NCI-H2107 (cell line): ENCODE measurements around the gene NRG2.

Experiments
- DNase-seq: peaks from one replicate; lab custom pipeline; 2025; lab: John Stamatoyannopoulos, UW

The NRG2 gene

DNA sequence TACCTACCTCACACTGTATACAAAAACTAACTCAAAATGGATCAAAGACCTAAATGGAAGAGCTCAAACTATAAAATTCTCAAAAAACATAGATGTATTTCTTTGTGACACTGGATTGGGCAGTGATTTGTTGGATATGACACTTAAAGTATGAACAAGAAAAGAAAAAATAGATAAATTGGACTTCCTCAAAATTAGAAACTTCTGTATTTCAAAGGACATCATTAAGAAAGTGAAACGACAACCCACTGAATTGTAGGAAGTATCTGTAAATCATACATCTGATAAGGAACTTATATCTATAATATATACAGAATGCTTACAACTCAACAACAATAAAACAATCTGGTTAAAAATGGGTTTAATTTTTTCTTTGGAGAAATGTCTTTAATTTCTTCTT lies 96.7 kb downstream of the NRG2 start:
- no peak for DNase-seq

- no peak for DNase-seq
Observed at GRCh38 chr5:139946006-139946405, 97.1 kb downstream of the NRG2 start.

DNA sequence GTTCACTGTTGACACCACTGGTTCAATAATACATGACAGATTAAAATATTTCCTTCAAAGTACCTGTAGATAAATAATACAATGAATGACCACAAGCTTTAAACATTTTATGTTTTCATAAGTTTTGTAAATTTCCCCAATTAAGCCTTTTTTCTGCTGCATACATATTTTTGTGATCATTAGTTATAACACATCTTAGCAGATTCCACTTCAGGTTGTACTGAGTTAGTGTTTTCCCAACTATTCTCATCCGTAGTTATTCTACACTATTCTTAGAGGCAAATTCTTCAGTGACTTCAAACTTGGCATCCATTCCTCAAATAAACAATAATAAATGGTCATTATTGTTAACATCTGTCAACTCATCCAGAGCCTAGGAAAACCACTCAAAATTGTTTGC lies 100.9 kb downstream of the NRG2 start:
- DNase-seq: no peak

- no peak for DNase-seq
Observed at GRCh38 chr5:139930406-139930805, 112.7 kb downstream of the NRG2 start.

DNA sequence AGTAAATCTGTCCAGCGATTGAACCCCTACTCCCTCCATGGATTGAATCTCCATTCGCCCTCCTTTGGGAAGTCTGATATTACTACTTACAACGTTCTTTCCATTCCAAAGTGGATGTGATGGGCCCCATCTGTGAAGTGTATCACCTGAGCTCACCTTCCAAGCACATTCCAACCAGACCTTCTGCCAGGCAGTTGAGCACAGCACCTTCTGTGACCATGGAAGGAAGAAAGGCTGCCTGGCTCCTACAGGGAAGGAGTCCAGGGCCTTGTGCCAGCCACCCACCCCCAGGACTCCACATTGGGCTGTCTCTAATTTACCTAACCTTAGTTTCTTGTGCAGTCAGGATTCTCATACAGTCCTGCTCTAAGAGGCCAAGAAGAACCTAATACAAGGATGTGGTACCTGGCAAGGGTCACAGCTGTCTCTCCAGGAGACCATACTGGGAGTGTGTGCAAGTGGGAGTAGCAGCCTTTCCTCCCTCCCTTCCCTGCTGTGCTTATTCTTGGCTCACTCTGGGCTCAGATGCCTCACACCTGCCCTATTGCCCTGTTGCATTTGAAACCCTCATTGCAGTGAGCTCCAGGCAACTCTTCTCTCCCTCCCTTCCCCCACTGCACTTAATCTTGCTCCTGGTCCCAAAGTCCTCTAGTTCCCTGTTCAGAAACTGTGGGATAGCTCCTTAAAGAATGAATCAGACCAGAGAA lies 116.1 kb downstream of the NRG2 start:
- DNase-seq: no peak

DNA sequence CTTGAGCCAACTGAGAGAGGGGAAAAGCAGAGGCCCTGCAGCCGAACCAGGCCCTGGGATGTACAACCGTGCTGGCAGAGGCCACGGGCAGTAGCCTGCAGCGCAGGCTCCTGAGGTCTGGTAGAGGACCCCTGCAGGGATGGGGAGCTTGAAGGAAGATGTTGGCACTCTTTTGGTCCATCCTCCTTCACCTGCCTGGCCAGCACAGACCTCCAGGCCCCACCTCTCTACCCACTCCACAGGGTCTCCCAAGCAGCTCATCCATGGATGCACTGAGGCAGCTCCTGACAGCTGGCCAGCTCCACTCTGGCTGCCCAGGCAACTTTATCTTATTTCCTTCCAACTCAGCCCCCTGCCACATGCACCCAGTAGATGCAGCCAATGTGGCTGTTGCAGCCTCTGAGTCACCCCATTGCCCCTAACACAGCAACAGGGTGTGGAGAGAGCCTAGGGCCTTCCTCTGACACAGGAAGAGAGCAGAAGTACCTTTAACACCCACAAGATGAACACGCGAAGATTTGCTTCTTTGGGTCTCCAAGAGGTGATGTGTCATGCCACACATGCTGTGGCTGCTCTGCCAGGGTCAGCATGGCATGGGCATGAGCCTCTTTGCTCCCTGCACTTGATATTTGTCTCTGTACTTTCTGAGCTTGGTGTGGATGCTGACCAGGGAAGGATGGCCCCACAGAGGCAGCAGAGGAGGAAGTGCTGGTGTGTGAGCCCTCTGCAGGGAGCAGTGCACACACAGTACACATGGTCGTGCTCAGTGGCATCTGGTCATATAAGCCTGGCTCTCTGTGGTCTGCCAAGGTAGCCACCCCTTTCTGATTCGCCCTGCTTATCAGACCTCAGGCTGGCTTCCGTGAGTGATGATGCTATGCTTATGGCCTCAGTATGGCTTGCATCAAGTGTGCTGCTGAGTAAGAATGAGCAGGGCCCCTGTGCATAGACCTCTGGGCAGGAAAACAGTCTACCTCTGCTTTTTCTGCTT lies 117.2 kb downstream of the NRG2 start:
- no peak for DNase-seq

- DNase-seq: no peak
Observed at GRCh38 chr5:139925216-139925562, 117.9 kb downstream of the NRG2 start.

DNA sequence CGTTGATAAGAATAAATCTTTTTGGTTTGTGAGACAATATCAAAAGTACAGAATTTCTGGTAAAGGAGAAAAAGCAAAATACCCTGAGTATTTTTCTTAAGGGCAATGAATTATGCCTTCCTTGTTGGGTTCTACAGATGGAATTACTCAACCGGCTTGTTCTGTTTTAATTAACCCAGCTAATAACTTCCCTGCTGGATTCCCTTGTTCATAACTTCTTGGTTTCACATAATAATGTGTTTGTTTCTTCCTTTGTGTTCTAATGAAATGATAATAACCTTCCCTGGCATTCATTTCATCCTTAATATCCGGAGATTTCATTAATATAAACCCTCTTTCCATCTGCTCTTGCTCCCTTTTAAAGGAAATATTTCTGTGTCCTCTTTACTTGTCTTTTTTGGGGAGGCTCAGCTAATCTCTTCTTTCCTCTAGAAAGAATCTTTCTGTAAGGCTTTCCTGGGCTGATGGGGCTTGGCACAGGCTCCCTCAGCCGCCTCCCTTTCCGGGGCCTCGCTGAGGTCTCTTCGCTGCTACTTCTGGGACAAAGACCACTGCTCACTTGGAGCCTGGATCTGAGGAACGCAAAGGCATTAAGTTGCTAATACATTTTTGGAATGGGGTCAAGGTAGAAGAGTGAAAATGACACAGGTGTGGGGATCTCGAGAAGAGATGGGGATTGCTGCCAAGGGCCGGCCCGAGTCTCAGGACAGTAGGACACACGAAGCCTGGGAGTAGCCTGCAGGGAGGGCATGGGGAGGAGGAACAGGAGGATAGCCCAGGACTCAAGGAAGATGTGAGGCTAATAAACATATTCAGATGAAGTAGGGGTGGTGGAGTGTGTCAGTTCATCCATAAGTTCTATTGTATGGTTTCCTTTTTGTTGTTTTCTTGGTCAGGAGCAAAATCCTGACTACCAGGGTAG lies 118.5 kb downstream of the NRG2 start:
- DNase-seq: no peak

GRCh38 chr5:139919308-139919707 lies 123.8 kb downstream of the NRG2 start:
- no peak for DNase-seq

DNA sequence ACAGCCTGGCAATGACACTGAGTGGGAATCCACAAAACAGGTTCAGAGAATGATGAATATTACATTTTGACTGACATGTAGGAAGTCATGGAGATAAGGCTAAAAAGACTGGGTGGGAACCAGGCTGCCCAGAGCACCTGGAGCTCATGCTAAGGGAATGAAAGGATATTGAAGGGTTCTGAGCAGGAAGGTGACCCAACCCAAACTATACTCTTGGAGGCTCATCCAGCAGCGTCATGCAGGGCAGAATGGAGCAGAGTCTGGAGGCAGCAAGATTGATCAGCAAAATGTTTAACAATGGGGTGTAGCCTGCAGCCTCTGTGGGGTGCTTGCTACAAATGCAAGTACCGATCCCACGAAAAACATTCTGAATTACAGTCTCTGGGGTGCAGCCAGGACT lies 127.3 kb downstream of the NRG2 start:
- DNase-seq: no peak

GRCh38 chr5:139915266-139915665 lies 127.8 kb downstream of the NRG2 start:
- DNase-seq: no peak

GRCh38 chr5:139914218-139914807 lies 128.8 kb downstream of the NRG2 start:
- no peak for DNase-seq

DNA sequence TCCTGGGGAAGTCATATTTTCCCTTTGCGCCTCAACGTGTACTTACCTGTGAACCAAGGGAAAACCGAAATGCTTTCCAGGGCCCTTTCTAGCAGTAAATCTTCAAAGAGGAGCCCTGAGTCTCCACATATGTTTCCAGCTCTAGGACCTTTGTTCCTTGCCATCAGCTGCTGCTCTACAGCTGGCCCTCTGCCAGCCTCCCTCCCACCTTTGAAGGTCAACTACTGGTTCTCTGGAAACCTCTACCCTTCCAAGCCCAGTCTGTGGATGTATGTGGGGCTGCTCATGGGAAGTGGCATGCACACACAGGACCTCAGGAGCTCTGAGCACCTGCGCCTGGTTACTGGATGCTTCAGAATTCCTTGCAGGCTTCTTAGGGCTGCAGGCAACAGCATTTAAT lies 130.3 kb downstream of the NRG2 start:
- DNase-seq: no peak

DNA sequence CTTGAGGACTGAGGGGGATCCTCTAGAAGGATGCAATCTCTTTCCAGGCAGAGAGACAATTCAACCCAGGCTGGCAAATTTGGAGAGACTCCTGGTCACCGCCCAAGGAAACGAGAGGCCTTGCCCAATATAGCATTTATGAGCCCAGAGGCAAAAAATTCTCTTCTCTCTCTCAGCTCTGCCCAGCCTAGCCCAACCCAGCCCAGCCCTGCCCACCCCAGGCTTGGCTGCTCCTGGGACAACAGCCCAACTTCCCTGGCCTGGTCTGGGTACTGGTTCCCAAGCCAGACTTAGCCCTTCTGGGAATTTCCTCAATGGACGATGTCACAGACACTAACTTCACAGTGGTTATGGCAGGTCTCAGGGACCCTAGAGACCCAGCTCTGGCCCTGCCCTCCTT lies 130.9 kb downstream of the NRG2 start:
- DNase-seq: no peak

DNA sequence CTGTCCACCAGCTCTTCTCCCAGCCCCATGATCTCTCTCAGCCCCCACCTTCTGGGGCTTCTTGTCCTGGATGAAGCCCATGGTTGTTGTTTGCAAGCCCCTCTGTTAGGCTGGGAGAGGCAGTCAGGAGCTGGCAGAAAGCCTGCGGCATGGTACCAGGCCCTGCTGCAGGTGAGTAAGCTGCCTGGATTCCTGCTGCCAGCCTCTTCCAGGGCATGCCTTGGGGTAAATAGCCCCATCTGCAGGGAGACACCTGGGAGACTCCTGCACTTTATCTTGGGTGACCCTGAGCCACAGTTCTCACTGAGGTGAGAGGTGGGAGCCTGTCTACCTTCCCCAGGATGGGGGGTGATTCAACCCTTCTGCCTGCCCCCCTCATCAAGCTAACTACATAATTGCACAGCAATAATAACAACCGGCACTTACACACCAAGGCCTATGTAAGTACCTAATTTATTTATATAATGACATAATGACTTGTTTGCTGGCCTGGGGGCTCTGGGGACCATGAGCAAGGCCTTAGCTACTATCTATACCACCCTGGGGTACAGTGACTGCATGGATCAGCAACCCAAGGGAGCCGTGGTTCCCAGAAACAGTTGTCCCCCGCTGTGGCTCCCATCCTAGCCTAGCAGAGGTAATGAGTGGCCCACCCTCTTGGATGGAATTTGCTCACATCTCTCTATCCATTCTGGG lies 131.5 kb downstream of the NRG2 start:
- no peak for DNase-seq

DNA sequence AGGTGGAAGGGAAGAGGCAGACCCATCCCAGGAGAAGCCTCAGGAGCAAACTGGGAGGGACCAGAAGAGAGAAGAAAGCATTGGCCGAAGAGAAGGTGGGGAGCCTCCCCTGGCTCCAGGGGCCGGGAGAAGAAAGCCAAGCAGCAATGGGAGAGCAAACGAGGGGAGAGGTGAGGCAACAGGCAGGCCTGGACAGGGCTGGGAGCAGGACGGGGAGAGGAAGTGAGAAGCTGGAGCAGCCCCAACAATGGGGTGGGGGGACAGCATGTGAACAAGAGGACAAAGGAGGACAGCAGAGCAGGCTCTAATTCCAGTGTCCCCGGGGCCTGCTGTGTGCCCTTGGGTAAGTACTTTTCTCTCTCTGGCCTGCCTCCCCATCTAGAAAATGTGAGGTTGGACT lies 132.2 kb downstream of the NRG2 start:
- no peak for DNase-seq

DNA sequence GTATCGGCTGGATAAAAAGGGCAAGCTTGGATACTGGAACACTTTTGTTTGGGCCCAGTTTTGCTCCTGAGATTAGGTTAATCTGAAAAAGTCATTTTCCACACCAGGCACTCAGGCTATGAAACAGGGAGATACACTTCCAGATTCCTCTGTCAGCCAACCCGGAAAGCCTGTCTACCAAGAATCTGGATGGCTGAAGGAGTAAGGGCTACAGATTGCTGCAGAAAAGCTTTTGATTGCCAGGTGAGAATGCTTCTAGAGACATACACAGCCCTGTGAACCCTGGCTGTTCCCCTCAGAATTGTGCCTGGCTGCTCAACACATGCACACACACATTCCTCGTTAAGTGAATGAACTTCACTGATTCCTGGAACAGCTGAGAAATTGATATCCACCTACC lies 133.1 kb downstream of the NRG2 start:
- no peak for DNase-seq

DNA sequence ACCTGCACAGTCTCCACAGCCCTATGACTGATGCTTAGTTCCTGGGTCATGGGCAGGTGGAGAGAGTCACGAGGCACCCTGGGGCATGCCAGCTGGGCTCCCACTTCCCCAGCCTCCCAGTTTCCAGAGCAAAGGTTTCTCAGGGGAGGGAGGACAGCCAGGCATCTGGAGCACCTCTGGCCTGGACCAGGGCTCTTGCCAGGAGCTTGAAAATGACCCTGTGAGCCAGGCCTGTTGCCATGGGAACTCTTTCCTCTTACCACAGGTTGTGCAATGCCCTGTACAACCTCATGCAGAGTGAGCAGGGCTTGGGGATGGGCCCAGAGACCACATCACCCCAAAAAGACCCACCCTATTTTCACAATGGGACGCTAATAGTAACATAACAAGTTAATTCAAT lies 134.3 kb downstream of the NRG2 start:
- DNase-seq: no peak

- no peak for DNase-seq
Observed at GRCh38 chr5:139906661-139907060, 136.4 kb downstream of the NRG2 start.

DNA sequence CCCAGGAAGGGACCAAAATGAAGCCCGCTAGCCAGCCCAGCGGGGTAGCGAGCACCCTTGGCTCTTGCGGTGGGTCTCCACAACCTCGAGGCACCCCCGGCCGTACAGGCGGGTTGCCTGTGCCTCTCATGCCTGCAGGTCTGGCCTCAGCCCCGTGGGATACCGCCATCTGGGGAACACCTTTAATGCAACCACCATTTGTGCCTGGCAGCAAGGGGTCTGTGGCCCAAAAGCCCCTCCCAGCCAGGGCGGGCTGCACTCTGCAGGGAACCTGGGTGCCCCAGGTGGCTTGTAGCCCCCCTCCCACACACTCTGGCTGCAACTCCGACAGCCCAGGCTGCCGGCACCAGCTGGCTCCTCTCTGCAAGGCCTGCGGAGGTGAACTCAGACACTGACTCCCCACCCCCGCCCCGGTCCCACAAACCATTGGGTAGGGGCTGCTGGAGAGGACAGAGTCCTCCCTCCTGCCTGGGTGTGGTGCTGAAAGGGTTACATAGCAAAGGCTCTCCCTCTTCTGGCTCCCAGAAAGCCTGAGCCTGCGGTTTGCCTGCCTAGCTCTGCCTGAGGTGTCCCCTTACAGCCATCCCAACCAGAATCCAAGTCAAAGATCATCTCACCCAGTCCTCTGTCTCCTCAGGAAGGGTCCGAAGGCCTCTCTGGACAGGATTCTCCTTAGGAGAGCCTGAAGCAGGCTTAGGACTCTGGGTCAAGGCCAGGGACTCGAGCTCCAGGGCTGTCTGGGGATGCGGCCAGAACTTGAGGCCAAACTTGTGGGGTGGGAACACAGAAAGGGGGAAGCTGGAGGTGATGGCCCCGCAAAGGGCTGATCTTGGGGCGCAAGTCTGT lies 138.1 kb downstream of the NRG2 start:
- DNase-seq: no peak

DNA sequence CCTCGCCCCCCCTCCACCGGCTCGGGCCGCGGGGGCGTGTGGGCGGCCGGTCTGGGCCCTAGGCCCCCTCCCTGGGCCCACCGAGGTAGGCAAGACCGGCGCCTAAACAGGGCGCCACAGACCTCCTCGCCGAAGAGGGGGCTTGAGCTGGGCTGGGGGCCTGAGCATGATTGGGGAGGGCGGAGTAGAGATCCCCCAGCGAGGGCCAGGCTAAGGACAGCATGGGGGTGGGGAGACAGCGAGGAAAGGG lies 138.6 kb downstream of the NRG2 start:
- no peak for DNase-seq
